ENCODE data around the gene COL4A2. TPM values are rescaled to one million over a fixed set of nuclear protein-coding genes. Genes with fewer than 3 reads are reported as not detected.
A peak's percentile ranks its signal among the peaks of the same experiment; 100 is the strongest.

Gene COL4A2
- total RNA-seq, 1 donor from 2014 or later = 273 TPM

DNA sequence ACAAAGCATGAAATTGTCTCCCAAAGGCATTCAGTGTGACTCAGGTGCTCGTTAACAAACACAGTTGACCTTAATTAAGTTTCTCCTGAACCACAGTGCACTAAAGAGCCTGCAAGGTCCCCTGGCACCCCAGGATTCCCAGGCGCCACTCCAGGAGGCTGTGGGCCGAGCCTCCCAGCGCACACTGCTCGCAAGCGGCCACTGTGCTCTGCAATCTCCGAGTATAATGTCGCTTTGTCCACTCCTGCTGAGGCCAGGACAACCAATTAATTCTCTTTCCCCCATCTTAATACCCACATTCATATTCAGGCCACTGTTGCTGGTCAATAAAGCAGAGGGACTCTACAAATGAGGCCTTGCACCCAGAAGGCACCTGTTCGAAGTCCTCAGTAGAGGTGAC, 245.7 kb downstream of the COL4A2 start:
- Histone ChIP-seq H3K4me1 (peaks cover 34% of the 10 kb centered on the region), H3K27me3 (no peaks in the 10 kb centered on the region), H3K9me3 (no peaks in the 10 kb centered on the region), H3K27ac (no peak overlapping the region), H3K4me3 (no peak overlapping the region), H3K36me3 (no peaks in the 10 kb centered on the region)
- no peak for ATAC-seq
- TF ChIP-seq, protein P1, sequence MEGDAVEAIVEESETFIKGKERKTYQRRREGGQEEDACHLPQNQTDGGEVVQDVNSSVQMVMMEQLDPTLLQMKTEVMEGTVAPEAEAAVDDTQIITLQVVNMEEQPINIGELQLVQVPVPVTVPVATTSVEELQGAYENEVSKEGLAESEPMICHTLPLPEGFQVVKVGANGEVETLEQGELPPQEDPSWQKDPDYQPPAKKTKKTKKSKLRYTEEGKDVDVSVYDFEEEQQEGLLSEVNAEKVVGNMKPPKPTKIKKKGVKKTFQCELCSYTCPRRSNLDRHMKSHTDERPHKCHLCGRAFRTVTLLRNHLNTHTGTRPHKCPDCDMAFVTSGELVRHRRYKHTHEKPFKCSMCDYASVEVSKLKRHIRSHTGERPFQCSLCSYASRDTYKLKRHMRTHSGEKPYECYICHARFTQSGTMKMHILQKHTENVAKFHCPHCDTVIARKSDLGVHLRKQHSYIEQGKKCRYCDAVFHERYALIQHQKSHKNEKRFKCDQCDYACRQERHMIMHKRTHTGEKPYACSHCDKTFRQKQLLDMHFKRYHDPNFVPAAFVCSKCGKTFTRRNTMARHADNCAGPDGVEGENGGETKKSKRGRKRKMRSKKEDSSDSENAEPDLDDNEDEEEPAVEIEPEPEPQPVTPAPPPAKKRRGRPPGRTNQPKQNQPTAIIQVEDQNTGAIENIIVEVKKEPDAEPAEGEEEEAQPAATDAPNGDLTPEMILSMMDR (IDR thresholded peaks at IDR 0.05) = no peak
- intact Hi-C loops (cut with DNase I) = no loop called here
- DNase-seq = no peak

DNA sequence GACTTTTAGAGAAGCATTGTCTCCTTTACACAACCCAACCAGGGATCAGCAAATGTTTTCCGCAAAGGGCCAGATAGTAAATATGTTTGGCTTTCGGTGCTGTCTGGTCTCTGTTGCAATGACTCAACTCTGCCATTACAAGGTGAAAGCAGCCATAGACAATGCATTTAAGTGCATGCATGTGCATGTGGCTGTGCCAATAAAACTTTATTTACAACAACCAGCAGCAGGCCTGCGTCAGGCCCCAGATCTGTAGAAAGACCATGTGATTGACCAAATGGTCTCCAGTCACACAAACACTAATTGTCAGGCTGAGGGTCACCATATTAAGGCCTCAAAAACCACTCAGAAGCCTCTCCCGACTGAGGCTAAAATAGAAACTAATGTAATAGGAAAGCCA, 246.3 kb downstream of the COL4A2 start:
- Histone ChIP-seq H3K36me3 (no peaks in the 10 kb centered on the region), H3K27me3 (no peaks in the 10 kb centered on the region), H3K4me3 (no peak overlapping the region), H3K27ac (no peak overlapping the region), H3K9me3 (no peaks in the 10 kb centered on the region), H3K4me1 (peaks cover 34% of the 10 kb centered on the region)
- DNase-seq (no peak), ATAC-seq (no peak)
- TF ChIP-seq, protein P1 (IDR thresholded peaks at IDR 0.05) = no peak
- intact Hi-C loops (cut with DNase I) = no loop called here

DNA sequence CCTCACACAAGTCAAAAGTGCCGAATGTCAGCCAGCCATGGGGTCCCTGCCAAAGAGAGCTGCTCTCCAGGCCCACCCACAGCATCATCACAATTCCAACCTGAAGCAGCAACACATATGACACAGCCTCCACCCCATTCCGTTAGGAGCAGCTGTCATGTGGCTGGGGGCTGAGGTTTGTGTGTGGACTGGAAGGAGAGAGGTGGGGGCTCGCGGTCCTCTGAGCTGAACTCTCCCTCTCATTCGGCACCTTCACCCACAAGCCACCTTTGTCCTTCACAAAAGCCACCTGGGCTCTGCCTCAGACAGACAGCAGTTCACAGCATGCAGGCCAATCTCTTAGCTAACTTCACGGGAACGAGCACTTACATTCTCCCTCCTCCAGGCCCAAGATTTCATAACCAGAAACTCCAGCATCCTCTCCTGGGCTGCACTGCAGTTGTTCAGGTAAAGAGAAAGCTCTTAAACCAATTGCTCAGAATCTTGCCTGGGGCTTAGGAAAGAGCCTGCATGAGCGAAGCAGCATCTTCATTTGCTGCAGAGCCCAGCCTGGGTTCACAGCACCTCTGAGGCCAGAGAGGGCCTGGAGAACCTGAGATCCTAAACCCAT, 247.2 kb downstream of the COL4A2 start:
- ATAC-seq = peak; percentile 47
- Histone ChIP-seq H3K4me3 (no peak overlapping the region), H3K27ac (no peak overlapping the region)

DNA sequence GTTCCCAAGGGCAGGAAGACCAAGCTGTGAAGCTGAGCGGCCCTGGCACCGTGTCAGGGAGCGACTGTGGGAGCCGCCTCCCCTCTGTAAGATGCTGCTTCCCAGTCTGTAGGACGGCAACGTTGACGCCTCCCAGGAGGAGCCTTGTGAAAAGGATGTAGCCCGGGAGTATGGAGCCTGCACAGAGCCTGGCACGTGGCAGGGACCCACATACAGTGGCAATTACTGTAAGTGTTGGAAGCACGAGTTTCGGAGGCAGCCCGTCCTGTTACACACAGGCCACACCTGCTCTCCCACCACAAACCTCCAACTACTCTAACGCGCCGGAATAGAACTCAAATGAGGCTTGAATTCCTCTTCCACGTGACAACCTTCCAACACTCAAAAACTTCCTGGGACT, 247.9 kb downstream of the COL4A2 start:
- TF ChIP-seq, protein P1 (IDR thresholded peaks at IDR 0.05) = no peak
- Histone ChIP-seq H3K27me3 (no peaks in the 10 kb centered on the region), H3K27ac (no peak overlapping the region), H3K36me3 (no peaks in the 10 kb centered on the region), H3K4me3 (no peak overlapping the region), H3K4me1 (peaks cover 34% of the 10 kb centered on the region), H3K9me3 (no peaks in the 10 kb centered on the region)
- DNase-seq (no peak), ATAC-seq (no peak)
- intact Hi-C loops (cut with DNase I) = no loop called here

More for the DNA sequence above, 247.2 kb downstream of the COL4A2 start:
- Histone ChIP-seq H3K4me1 (peaks cover 34% of the 10 kb centered on the region), H3K9me3 (no peaks in the 10 kb centered on the region), H3K36me3 (no peaks in the 10 kb centered on the region), H3K27me3 (no peaks in the 10 kb centered on the region)
- DNase-seq = no peak
- intact Hi-C loops (cut with DNase I) = no loop called here
- TF ChIP-seq, protein P1 (IDR thresholded peaks at IDR 0.05) = no peak

DNA sequence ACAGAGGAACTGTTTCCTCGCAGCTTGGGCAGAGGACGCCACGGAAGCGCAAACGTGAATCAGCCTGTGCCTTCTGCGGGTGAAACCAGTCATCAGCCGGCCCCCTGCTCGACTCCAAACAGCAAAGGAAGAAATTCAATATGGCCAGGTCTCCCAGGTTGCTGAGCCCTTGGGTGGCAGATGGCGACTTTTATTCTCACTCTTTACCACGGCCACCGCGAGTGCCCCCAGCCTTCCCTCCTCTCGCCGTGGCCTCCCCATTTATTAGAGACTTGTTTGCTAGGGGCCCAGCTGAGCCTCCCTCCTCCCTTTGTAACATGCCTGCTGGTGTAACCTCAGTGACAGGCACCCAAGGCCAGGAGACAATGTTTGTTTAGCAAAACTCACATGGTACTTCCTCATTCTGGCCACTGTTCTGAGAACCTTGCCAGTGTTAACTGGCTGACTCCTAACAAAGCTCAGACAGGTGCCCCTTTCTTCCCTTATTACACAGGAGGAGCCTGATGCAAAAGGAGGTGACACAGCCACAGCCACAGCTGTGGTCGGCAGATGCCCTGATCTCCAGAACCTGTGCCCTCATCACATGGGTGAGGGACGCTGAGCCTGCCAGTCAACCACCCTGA, 248.6 kb downstream of the COL4A2 start:
- H3K9me3 ChIP-seq = no peaks in the 10 kb centered on the region
- H3K27ac ChIP-seq = peak overlapping the region; percentile 60
- DNase-seq = no peak
- H3K4me1 ChIP-seq = peaks cover 34% of the 10 kb centered on the region
- no peaks in the 10 kb centered on the region for H3K36me3 ChIP-seq
- H3K4me3 ChIP-seq = peak overlapping the region; percentile 3
- intact Hi-C loops (cut with DNase I) = no loop called here
- TF ChIP-seq, protein P1 (IDR thresholded peaks at IDR 0.05) = no peak
- ATAC-seq = peak; percentile 51
- no peaks in the 10 kb centered on the region for H3K27me3 ChIP-seq
